GM21528 (cell line): ENCODE measurements around the gene F9.
A peak's percentile ranks its signal among the peaks of the same experiment; 100 is the strongest.
"Not testable (repeated sequence)": the region's sequence is repeated elsewhere in the genome, so short reads cannot be mapped to it uniquely, and the experiment has no call there.

ENCODE experiments used
- ATAC-seq: cut with Tn5 transposase; IDR thresholded peaks from one replicate; pipeline ENCODE4 v1.9.1; 2021; ENCODE audit warnings: mild to moderate bottlenecking, moderate library complexity; ENCODE audit not compliant: unreplicated experiment, low FRiP score

The F9 gene

DNA sequence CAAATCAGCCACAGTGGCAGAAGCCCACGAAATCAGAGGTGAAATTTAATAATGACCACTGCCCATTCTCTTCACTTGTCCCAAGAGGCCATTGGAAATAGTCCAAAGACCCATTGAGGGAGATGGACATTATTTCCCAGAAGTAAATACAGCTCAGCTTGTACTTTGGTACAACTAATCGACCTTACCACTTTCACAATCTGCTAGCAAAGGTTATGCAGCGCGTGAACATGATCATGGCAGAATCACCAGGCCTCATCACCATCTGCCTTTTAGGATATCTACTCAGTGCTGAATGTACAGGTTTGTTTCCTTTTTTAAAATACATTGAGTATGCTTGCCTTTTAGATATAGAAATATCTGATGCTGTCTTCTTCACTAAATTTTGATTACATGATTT, at the start of gene F9:
F9 (plus strand) TSS at position 190 of the 400 bp plus-strand sequence; CDS start at position 216, 26 bp downstream.
- ATAC-seq = no peak

DNA sequence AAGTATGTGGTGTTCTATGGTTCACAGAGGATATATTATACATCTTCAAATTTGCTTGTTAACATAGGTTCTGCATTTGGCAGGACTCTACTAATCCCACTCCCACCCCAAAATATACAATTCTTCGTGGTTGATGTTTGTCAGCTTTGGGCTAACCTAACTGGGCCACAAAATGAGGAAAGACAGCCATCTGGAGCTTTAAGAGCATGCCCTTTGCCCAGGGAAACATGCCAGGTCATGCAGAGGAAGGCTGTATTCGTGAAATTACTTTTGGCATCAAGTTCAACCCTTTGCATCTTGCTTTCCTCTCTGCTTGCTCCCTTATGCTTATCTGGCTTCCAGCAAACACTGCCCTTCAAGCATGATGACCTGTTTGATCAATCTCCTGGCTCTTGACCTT, 46.8 kb upstream of the F9 start:
- ATAC-seq = no peak

- ATAC-seq = no peak
These were observed 45.9 kb upstream of the F9 start for GRCh38 chrX:139484591-139484990.

GRCh38 chrX:139495324-139495723, 35.2 kb upstream of the F9 start:
- no peak for ATAC-seq

- ATAC-seq = no peak
These were observed 24.2 kb upstream of the F9 start for GRCh38 chrX:139506333-139506732.

DNA sequence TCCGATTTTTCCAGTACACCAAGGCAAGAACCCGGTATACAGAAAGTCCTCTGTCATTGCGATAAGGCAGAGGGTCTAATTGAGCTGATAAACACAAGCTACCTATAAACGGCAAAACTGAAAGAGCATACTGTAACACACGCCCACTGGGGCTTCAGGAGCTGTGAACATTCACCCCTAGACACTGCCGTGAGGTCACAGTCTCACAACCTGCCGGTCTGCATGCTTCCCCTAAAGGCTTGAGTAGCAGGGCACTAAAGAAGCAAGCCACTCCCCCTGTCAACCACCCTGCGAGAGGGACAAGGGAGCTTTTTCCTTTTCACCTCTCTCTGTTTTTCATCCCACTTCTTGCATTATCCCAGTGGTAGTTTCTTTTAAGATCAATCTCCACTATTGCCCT, 22.4 kb upstream of the F9 start:
- no peak for ATAC-seq

DNA sequence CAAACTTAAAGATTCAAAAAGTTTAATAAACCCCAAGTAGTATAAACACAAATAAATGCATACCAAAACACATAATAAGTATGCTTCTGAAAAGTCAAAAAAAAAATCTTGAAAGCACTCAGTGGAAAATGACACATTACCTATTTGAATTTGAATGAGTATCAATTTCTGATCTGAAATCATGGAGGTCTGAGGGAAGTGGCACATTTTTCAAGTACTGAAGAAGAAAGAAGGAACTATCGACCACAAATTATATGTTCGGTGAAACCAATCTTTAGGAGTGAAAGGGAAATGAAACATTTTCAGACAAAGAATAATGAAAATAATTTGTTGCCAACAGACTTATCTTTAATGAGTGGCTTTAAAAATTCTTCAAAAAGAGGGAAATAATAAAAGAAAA, 12.1 kb upstream of the F9 start:
- ATAC-seq = no peak

DNA sequence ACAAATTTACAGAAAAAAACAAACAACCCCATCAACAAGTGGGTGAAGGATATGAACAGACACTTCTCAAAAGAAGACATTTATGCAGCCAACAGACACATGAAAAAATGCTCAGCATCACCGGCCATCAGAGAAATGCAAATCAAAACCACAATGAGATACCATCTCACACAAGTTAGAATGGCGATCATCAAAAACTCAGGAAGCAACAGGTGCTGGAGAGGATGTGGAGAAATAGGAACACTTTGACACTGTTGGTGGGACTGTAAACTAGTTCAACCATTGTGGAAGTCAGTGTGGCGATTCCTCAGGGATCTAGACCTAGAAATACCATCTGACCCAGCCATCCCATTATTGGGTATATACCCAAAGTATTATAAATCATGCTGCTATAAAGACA, 1.7 kb upstream of the F9 start:
- ATAC-seq = not testable (repeated sequence)

GRCh38 chrX:139532834-139533233, 2.3 kb downstream of the F9 start:
- no peak for ATAC-seq

- no peak for ATAC-seq
These were observed 2.9 kb downstream of the F9 start for GRCh38 chrX:139533444-139533843.

DNA sequence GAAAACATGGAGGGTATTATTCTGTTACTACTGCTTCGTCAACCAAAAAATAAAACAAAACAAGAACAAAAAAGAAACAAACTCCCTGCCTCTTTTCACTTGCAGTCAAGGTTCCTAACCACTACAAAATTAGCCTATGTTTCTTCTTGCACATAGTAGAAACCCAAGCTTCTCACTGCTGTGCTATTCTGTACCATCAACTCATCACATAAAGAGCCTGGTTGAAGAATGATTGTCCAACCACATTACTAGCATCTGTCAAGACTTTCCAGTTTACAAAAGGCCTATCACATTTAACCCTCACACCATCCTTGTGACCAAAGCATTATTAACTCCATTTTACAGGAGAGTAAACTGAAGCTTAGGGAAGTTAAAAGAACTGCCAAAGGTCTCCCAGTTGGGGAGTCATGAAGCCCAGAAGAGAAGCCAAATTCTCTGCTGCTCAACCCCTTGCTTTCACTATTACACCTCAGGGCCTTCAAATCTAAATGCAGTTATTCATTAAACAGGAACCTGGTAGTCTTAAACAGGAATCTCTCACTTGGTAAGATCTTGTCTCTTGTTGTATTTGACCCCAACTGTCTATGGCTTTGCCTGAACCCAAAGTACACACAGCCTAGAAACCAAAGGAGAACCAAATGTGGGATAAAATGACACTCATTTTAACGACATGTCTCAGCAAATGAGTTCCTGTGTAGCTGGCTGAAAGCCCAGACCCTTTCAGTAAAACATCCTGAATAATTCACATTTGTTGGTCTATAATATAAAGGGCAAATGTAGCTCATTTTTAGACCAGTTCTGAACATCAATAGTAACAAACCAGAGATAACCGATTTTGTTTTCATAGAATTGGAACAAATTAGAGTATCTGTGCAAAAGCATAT, 8.6 kb downstream of the F9 start:
- no peak for ATAC-seq

- ATAC-seq = no peak
These were observed 12.1 kb downstream of the F9 start for GRCh38 chrX:139542652-139543051.

GRCh38 chrX:139543920-139544319, 13.4 kb downstream of the F9 start:
- no peak for ATAC-seq

DNA sequence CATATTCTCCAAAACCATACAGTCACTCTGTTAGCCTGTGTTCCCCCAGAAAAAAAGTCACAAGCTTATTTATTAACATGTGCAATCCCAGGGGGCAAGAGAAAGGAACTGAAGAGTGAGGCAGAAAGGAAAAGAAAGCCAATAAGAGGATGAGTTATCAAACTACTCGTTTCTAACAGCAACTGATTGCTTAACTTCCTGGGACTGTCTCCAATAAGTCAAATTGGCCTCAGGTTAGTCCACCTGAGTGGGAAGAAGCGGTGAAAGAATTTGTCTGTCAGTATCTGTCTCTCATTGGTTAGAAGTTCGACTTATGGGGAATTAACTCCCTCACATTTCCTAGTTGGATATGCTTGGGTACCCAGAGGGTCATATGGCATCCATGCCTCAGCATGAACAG, 14.1 kb downstream of the F9 start:
- ATAC-seq = no peak

DNA sequence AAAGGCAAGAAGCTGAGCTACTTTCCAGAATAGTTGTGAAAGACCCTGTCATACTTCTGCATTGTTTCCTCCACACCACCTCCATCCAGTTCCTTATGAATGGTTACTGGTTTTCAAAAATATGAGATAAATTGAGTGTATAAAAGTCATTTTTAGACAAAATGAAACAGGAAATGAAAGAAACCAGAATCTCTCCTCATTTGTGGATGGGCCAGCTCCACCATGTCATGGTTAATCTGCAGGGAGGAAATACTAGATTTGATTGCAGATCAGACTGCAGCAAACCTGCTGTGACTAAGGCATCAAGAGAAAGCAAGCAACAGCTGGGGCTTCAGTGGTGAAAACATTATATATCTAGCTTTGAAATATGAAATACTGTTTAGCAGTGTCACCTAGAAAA, 23.8 kb downstream of the F9 start:
- ATAC-seq = peak; percentile 36

- no peak for ATAC-seq
These were observed 24.6 kb downstream of the F9 start for GRCh38 chrX:139554991-139555675.

DNA sequence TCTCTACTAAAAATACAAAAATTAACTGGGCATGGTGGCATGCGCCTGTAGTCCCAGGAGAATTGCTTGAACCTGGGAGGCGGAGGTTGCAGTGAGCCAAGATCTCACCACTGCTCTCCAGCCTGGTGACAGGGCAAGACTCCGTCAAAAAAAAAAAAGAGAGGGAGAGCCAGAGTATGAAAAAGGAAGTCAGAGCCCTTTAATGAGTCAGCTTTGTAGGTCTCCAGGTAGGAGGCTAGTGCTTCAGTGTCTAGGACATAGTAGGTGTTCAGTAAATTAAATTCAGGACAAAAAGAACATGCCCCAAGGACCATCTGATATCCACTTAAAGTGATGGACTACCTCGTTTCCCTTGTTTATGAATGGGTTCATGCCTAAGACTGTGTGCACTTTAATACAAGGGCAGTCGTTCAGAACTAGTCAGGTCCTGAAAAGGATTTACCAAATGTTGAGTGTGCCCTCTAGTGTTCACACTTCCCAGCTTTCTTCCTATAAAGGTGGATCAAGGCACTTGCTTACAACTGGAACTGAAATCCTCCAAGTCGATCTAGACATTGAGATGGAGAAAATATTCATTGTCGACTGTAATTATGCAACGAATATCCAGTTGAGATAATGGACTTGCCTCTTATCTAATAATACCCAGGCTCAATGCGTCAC, 29.0 kb downstream of the F9 start:
- peak; percentile 71 for ATAC-seq

DNA sequence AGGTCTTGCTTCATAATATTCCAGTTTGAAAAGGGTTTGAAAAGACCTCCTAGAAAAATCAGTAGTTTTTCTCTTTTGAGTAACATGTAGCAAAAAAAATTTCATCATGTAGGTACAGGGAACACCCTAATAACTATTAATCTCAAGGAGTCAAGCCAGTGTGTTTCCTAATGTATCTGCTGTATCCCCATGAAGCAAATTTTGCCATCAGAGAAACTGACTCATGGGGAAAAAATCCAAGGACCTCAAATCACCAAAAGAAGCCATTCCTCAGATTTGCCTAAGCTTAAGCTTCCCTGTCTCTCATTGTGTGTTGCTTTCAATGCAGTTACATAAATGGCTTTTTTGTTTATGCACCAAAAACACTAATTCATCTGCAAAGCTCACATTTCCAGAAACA, 29.7 kb downstream of the F9 start:
- ATAC-seq = no peak

GRCh38 chrX:139563251-139563650, 32.7 kb downstream of the F9 start:
- no peak for ATAC-seq

GRCh38 chrX:139566981-139567380, 36.4 kb downstream of the F9 start:
- no peak for ATAC-seq

- ATAC-seq = no peak
These were observed 50.5 kb downstream of the F9 start for GRCh38 chrX:139581068-139581467.
